ENCODE measurements around the gene L2HGDH. TPM values are rescaled to one million over a fixed set of nuclear protein-coding genes. Genes with fewer than 3 reads are reported as not detected.

L2HGDH gene
- total and polyA plus RNA-seq, 9 of the 15 experiments (the other 6 are each of a cell fraction or from before 2014, with no cell fraction given), result 1.7 to 16.1 (median 10.5) TPM

DNA sequence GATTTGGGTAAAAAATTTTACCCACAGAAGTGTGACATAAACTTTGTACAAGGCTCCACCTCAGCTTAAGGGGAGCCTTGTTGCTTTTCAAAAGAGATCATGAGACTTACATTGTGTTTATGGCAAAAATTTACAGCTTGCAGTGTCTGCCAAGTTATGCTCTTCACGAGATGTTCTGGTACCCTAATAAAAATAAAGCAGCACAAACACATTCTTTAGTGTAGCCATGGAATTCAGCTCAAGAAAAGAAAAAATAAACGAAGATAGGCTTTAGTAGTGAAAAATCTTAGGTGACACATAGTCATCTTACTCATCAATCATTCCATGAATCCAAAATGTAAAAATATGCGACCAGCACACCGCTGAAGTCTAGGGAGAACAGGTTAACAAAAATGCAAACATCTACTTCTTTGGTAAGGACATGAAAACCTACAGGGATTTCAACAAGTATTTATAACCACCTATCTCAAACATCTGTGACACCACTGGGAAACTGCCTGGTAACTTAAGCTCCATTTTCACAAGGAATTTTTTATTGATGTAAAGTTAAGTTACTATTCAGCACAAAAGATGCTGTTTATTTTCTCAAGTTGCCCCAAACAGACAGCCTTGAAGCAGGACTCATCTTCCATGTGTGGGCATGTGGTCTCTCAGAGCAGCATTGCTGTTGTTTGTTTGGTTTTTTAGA is 33.0 kb upstream of the L2HGDH start:
- in situ Hi-C loops (cut with MboI) (loop anchor here (25.0 kb wide), 1 partner anchor 442 kb away; no protein-coding TSS in a partner anchor), intact Hi-C loops (cut with micrococcal nuclease) (no loop called here)
- ChIA-PET CTCF (ENCODE audit: low intra/inter-chr PET ratio) (no interaction called here), POLR2A (no interaction called here)
- Histone ChIP-seq H3K4me3 (no peak overlapping the region), H3K27ac (ENCODE audit: extremely low read depth, low read depth, low read length) (no peak overlapping the region), H3K9me1 (ENCODE audit: control insufficient read depth, insufficient read depth, low read length) (no peaks in the 10 kb centered on the region), H3K36me3 (ENCODE audit: control insufficient read depth, insufficient read depth, low read length) (no peaks in the 10 kb centered on the region; the same call in 2 of the 3 replicates), H3K4me2 (ENCODE audit: insufficient read depth, low read length) (no peak overlapping the region), H3K9me3 (replicated peaks; ENCODE audit: control insufficient read depth, insufficient read depth, low read depth, low read length) (no peaks in the 10 kb centered on the region), H4K20me1 (replicated peaks; ENCODE audit: control insufficient read depth, insufficient read depth, low read length) (no peaks in the 10 kb centered on the region), H3K4me1 (replicated peaks in 1 of 2; ENCODE audit: control insufficient read depth in 2 of 2, insufficient read depth in 2 of 2, low read length in 2 of 2) (peaks cover 0 to 31% of the 10 kb centered on the region in 2 experiments; a peak in 3 of 5 replicates), H3K9ac (ENCODE audit: insufficient read depth in 1 of 2, low read depth in 2 of 2, low read length in 2 of 2) (no peak overlapping the region), H3K27me3 (ENCODE audit: control insufficient read depth in 2 of 2, insufficient read depth in 2 of 2, low read length in 2 of 2) (no peaks in the 10 kb centered on the region), H3K79me2 (ENCODE audit: control insufficient read depth, insufficient read depth, low read length) (no peaks in the 10 kb centered on the region), H2AFZ (ENCODE audit: low read depth, low read length) (no peak overlapping the region)
- no TSS peak for BruUV-seq (replicated peaks)
- FAIRE-seq (no peak), ATAC-seq (no peak), DNase-seq (ENCODE audit: extremely low read depth in 1 of 4, low spot score in 3 of 4) (no peak)
- TF ChIP-seq HLTF (IDR thresholded peaks at IDR 0.05), result no peak
- TF ChIP-seq, protein P1, sequence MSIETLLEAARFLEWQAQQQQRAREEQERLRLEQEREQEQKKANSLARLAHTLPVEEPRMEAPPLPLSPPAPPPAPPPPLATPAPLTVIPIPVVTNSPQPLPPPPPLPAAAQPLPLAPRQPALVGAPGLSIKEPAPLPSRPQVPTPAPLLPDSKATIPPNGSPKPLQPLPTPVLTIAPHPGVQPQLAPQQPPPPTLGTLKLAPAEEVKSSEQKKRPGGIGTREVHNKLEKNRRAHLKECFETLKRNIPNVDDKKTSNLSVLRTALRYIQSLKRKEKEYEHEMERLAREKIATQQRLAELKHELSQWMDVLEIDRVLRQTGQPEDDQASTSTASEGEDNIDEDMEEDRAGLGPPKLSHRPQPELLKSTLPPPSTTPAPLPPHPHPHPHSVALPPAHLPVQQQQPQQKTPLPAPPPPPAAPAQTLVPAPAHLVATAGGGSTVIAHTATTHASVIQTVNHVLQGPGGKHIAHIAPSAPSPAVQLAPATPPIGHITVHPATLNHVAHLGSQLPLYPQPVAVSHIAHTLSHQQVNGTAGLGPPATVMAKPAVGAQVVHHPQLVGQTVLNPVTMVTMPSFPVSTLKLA (conservative IDR thresholded peaks at IDR 0.05), result no peak
- TF ChIP-seq FOXJ3 (CRISPR knock-in tag; IDR thresholded peaks at IDR 0.05), result no peak
- TF ChIP-seq SRF (CRISPR knock-in tag; IDR thresholded peaks at IDR 0.05), result no peak
- TF ChIP-seq ZNF436 (CRISPR knock-in tag; IDR thresholded peaks at IDR 0.05), result no peak
- no peak for TF ChIP-seq MECOM (CRISPR knock-in tag; IDR thresholded peaks at IDR 0.05)
- TF ChIP-seq, protein P2, sequence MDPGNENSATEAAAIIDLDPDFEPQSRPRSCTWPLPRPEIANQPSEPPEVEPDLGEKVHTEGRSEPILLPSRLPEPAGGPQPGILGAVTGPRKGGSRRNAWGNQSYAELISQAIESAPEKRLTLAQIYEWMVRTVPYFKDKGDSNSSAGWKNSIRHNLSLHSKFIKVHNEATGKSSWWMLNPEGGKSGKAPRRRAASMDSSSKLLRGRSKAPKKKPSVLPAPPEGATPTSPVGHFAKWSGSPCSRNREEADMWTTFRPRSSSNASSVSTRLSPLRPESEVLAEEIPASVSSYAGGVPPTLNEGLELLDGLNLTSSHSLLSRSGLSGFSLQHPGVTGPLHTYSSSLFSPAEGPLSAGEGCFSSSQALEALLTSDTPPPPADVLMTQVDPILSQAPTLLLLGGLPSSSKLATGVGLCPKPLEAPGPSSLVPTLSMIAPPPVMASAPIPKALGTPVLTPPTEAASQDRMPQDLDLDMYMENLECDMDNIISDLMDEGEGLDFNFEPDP (CRISPR knock-in tag; IDR thresholded peaks at IDR 0.05), result no peak
- WGBS (ENCODE audit: insufficient coverage, low coverage, missing lambda C conversion rate), result 42% methylated on average over 4 of the region's 4 CpGs
